Neural cell (in vitro differentiated cells): Measurements from ENCODE around the gene ADRB1. TPM values are rescaled to one million over a fixed set of nuclear protein-coding genes. Genes with fewer than 3 reads are reported as not detected.

Source experiments
- H2AFZ ChIP-seq: fragments of 200-600, 300-800 bp; sonication (generic), shearing (Covaris generic); 2 replicates; pipeline ENCODE4 v1.6.0; 2014; ENCODE audit warnings: low read depth, mild to moderate bottlenecking, antibody characterized with exemption, low read length, moderate library complexity
- H3F3A ChIP-seq: fragments of 200-600 bp; shearing (Covaris generic); 2 replicates; pipeline ENCODE4 v1.6.1; 2016; ENCODE audit warnings: mild to moderate bottlenecking, moderate library complexity, mixed read lengths, antibody characterized with exemption, low read length; ENCODE audit not compliant: insufficient read depth, poor library complexity, severe bottlenecking
- H3K27ac ChIP-seq: fragments of 200-600, 300-800 bp; sonication (generic), shearing (Covaris generic); 2 replicates; pipeline ENCODE4 v1.5.1; 2014; ENCODE audit warnings: mild to moderate bottlenecking, low read length, moderate library complexity
- H3K27me3 ChIP-seq: fragments of 300-800, 200-600 bp; sonication (generic), shearing (Covaris generic); 2 replicates; pipeline ENCODE4 v1.6.0; 2014; ENCODE audit warnings: mild to moderate bottlenecking, low read depth, low read length, moderate library complexity; ENCODE audit not compliant: insufficient read depth
- H3K36me3 ChIP-seq: fragments of 300-800, 200-600 bp; sonication (generic), shearing (Covaris generic); 2 replicates; pipeline ENCODE4 v1.5.1; 2014; ENCODE audit warnings: mild to moderate bottlenecking, antibody characterized with exemption, low read length, moderate library complexity; ENCODE audit not compliant: insufficient read depth
- H3K4me2 ChIP-seq: fragments of 300-800, 200-600 bp; sonication (generic), shearing (Covaris generic); 2 replicates; pipeline ENCODE4 v1.6.0; 2014; ENCODE audit warnings: mild to moderate bottlenecking, low read length
- H3K4me3 ChIP-seq: fragments of 300-800, 200-600 bp; sonication (generic), shearing (Covaris generic); 2 replicates; pipeline ENCODE4 v1.5.1; 2014; ENCODE audit warnings: mild to moderate bottlenecking, low read length, moderate library complexity
- H3K79me2 ChIP-seq: fragments of 200-600 bp; shearing (Covaris generic); replicated peaks from 2 replicates; pipeline ENCODE4 v1.6.0; 2014; ENCODE audit warnings: mild to moderate bottlenecking, low read length, moderate library complexity; ENCODE audit not compliant: insufficient read depth
- H3K9ac ChIP-seq: fragments of 300-800, 200-600 bp; sonication (generic), shearing (Covaris generic); 2 replicates; pipeline ENCODE4 v1.6.1; 2016; ENCODE audit warnings: mild to moderate bottlenecking, low read length, mixed read lengths
- H3K9me2 ChIP-seq: fragments of 200-600 bp; shearing (Covaris generic); 2 replicates; pipeline ENCODE4 v1.6.1; 2016; ENCODE audit warnings: mild to moderate bottlenecking, low read length, mixed read lengths; ENCODE audit not compliant: insufficient read depth
- H3K9me3 ChIP-seq: fragments of 200-600, 300-800 bp; sonication (generic), shearing (Covaris generic); 2 replicates; pipeline ENCODE4 v1.6.1; 2016; ENCODE audit warnings: mild to moderate bottlenecking, mixed run types, low read length, moderate library complexity, mixed read lengths
- H4K20me1 ChIP-seq: fragments of 200-600 bp; shearing (Covaris generic); 2 replicates; pipeline ENCODE4 v1.6.1; 2016; ENCODE audit warnings: mild to moderate bottlenecking, mixed run types; ENCODE audit not compliant: insufficient read depth
- EP300 ChIP-seq: fragments of 450-650 bp; conservative IDR thresholded peaks from 2 replicates; pipeline ENCODE4 v1.6.1; 2014; ENCODE audit warnings: antibody characterized with exemption, mild to moderate bottlenecking, moderate library complexity; ENCODE audit not compliant: poor library complexity, severe bottlenecking
- EZH2 ChIP-seq: fragments of 200-600, 300-800 bp; shearing (Covaris generic), sonication (generic); IDR thresholded peaks from 2 replicates; pipeline ENCODE4 v1.6.1; 2014; ENCODE audit warnings: antibody characterized with exemption, low read length, borderline replicate concordance, mild to moderate bottlenecking; ENCODE audit not compliant: insufficient read depth, poor library complexity, severe bottlenecking
- MXI1 ChIP-seq: fragments of 450-650 bp; conservative IDR thresholded peaks from 2 replicates; pipeline ENCODE4 v1.6.1; 2014; ENCODE audit warnings: antibody characterized with exemption, mild to moderate bottlenecking; ENCODE audit not compliant: poor library complexity, severe bottlenecking
- POLR2AphosphoS5 ChIP-seq: IDR thresholded peaks from 2 replicates; pipeline ENCODE4 v1.6.1; 2012
- RAD21 ChIP-seq: fragments of 450-650 bp; conservative IDR thresholded peaks from 2 replicates; pipeline ENCODE4 v1.6.1; 2014; ENCODE audit warnings: antibody characterized with exemption, mild to moderate bottlenecking, moderate library complexity
- SMC3 ChIP-seq: fragments of 450-650 bp; conservative IDR thresholded peaks from 2 replicates; pipeline ENCODE4 v1.6.1; 2014; ENCODE audit warnings: antibody characterized with exemption, mild to moderate bottlenecking, moderate library complexity; ENCODE audit not compliant: poor library complexity
- TAF1 ChIP-seq: IDR thresholded peaks from 2 replicates; pipeline ENCODE4 v1.6.1; 2012; ENCODE audit warnings: low read depth
- polyA plus RNA-seq: library from polyadenylated mRNA; depleted of rRNA; stranded (reverse); fragments of >200 nt; gene quantifications from 2 replicates; pipeline ENCODE4 v1.2.3, GENCODE V29; 2014
- TF ChIP-seq, protein P1 (sequence below): IDR thresholded peaks from 2 replicates; pipeline ENCODE4 v1.6.1; 2012; ENCODE audit warnings: borderline replicate concordance
- TF ChIP-seq, protein P2 (sequence below): fragments of 450-650 bp; IDR thresholded peaks from 2 replicates; pipeline ENCODE4 v1.5.1; 2014; ENCODE audit warnings: antibody characterized with exemption, mild to moderate bottlenecking, moderate library complexity; ENCODE audit not compliant: poor library complexity, severe bottlenecking

The ADRB1 gene
- polyA plus RNA-seq, 1 donor from 2014 or later, result not detected

DNA sequence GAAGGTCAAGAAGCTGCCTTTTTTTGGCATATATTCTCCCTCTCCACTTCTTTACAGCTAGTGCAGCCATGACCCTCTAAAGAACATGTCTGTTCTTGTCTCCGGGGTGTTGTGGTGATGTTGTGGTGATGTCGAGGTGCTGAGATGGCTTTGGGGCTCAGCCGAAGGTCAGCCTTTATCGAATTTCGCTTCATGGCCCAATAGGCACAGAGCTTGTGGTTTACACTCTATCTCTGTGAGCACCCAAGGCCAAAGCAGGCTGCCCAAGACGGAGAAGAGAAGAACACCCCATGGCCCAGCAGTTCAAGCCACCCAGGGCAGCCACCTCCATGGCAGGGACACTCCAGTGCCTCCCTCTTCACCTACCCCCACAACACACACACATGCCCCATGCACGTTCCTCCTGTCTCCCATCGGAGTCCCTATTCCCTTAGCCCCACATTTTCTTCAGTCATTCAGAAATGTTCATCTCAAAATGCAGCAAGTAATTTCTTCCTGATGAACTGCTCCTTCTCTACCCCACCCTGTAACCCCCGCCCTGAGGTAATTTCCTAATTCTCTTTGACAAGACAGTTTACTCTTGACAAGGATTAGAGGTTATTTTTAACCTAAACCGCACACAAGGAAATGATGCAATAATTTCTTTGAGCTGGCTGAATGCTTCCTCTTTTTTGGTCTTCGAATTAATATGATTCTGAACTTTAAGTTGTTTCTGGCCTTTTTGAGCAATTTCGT is 18.6 kb upstream of the ADRB1 start:
- no peak overlapping the region for H3K4me2 ChIP-seq
- no peaks in the 10 kb centered on the region for H3F3A ChIP-seq
- no peak overlapping the region for H3K27ac ChIP-seq
- no peak overlapping the region for H3K4me3 ChIP-seq
- H3K9me3 ChIP-seq, result no peaks in the 10 kb centered on the region
- H4K20me1 ChIP-seq, result no peaks in the 10 kb centered on the region
- H2AFZ ChIP-seq, result no peak overlapping the region
- no peaks in the 10 kb centered on the region for H3K79me2 ChIP-seq
- TF ChIP-seq MXI1 (no peak), EZH2 (no peak), RAD21 (no peak), EP300 (no peak), POLR2AphosphoS5 (no peak), SMC3 (no peak), TAF1 (no peak)
- TF ChIP-seq, protein P1, sequence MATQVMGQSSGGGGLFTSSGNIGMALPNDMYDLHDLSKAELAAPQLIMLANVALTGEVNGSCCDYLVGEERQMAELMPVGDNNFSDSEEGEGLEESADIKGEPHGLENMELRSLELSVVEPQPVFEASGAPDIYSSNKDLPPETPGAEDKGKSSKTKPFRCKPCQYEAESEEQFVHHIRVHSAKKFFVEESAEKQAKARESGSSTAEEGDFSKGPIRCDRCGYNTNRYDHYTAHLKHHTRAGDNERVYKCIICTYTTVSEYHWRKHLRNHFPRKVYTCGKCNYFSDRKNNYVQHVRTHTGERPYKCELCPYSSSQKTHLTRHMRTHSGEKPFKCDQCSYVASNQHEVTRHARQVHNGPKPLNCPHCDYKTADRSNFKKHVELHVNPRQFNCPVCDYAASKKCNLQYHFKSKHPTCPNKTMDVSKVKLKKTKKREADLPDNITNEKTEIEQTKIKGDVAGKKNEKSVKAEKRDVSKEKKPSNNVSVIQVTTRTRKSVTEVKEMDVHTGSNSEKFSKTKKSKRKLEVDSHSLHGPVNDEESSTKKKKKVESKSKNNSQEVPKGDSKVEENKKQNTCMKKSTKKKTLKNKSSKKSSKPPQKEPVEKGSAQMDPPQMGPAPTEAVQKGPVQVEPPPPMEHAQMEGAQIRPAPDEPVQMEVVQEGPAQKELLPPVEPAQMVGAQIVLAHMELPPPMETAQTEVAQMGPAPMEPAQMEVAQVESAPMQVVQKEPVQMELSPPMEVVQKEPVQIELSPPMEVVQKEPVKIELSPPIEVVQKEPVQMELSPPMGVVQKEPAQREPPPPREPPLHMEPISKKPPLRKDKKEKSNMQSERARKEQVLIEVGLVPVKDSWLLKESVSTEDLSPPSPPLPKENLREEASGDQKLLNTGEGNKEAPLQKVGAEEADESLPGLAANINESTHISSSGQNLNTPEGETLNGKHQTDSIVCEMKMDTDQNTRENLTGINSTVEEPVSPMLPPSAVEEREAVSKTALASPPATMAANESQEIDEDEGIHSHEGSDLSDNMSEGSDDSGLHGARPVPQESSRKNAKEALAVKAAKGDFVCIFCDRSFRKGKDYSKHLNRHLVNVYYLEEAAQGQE, result no peak
- TF ChIP-seq, protein P2, sequence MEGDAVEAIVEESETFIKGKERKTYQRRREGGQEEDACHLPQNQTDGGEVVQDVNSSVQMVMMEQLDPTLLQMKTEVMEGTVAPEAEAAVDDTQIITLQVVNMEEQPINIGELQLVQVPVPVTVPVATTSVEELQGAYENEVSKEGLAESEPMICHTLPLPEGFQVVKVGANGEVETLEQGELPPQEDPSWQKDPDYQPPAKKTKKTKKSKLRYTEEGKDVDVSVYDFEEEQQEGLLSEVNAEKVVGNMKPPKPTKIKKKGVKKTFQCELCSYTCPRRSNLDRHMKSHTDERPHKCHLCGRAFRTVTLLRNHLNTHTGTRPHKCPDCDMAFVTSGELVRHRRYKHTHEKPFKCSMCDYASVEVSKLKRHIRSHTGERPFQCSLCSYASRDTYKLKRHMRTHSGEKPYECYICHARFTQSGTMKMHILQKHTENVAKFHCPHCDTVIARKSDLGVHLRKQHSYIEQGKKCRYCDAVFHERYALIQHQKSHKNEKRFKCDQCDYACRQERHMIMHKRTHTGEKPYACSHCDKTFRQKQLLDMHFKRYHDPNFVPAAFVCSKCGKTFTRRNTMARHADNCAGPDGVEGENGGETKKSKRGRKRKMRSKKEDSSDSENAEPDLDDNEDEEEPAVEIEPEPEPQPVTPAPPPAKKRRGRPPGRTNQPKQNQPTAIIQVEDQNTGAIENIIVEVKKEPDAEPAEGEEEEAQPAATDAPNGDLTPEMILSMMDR, result no peak
- H3K9me2 ChIP-seq, result no peaks in the 10 kb centered on the region
- H3K36me3 ChIP-seq, result no peaks in the 10 kb centered on the region
- H3K27me3 ChIP-seq, result no peaks in the 10 kb centered on the region
- H3K9ac ChIP-seq, result no peak overlapping the region

DNA sequence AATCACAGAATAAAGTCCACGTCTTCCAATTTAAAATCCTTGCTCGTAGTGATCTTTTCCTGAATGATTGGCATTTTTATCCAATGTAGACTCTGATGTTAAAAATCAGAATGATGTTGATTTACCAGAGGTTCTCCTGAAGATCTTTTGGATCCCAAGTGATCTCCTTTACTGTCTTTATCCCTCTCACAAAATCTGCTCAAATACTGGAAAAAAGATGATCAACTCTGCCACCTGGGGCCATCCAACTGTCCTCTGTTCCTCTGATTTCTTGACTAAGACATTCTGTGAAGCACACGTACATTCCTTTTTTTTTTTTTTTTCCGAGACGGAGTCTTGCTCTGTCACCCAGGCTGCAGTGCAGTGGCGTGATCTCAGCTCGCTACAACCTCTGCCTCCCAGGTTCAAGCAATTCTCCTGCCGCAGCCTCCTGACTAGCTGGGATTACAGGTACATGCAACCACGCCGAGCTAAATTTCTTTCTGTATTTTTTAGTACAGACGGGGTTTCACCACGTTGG is 18.0 kb upstream of the ADRB1 start:
- H4K20me1 ChIP-seq, result no peaks in the 10 kb centered on the region
- H3K4me2 ChIP-seq, result no peak overlapping the region
- H3K9me2 ChIP-seq, result no peaks in the 10 kb centered on the region
- TF ChIP-seq, protein P2, result no peak
- H3K9me3 ChIP-seq, result no peaks in the 10 kb centered on the region
- no peak overlapping the region for H3K27ac ChIP-seq
- H2AFZ ChIP-seq, result no peak overlapping the region
- no peaks in the 10 kb centered on the region for H3F3A ChIP-seq
- H3K9ac ChIP-seq, result no peak overlapping the region
- H3K4me3 ChIP-seq, result no peak overlapping the region
- no peaks in the 10 kb centered on the region for H3K36me3 ChIP-seq
- no peaks in the 10 kb centered on the region for H3K27me3 ChIP-seq
- no peaks in the 10 kb centered on the region for H3K79me2 ChIP-seq
